HEK293 (cell line): ENCODE measurements around the gene TSC22D3.

Experiments
- CTCF ChIA-PET: fragments of 350-600 bp; formaldehyde crosslinking; extraction: SDS; loops from one replicate; lab custom pipeline; 2021; ENCODE audit warnings: antibody characterized with exemption; lab: Yijun Ruan, JAX
- POLR2A ChIA-PET: fragments of 300-600 bp; formaldehyde crosslinking; extraction: SDS; loops from one replicate; lab custom pipeline; 2020; ENCODE audit warnings: antibody characterized with exemption, inconsistent platforms; lab: Yijun Ruan, JAX
- H3K27ac ChIP-seq: fragments of 200-500 bp; sonication (Bioruptor generic); 2 replicates; pipeline ENCODE4 v1.5.1; 2014; ENCODE audit warnings: low read depth, low read length, control low read depth, inconsistent platforms; ENCODE audit errors: extremely low read depth
- H3K36me3 ChIP-seq, 2 experiments: fragments of 200-500 bp in 1 of 2; sonication (Bioruptor generic) in 1 of 2; 1 replicate in 1 of 2; 2 replicates in 1 of 2; pipeline ENCODE4 v1.5.1; 2014 to 2017; ENCODE audit warnings: inconsistent platforms in 2 of 2, low read length in 2 of 2; ENCODE audit not compliant: control insufficient read depth in 2 of 2, insufficient read depth in 1 of 2
- H3K4me1 ChIP-seq: fragments of 200-500 bp; sonication (Bioruptor generic); 2 replicates; pipeline ENCODE4 v1.5.1; 2014; ENCODE audit warnings: mild to moderate bottlenecking, low read length, inconsistent platforms; ENCODE audit not compliant: control insufficient read depth, insufficient read depth
- H3K4me3 ChIP-seq: 2 replicates; pipeline ENCODE4 v1.5.1; 2011; ENCODE audit warnings: low read depth, mild to moderate bottlenecking, control low read depth, low read length, moderate library complexity
- H3K9me3 ChIP-seq: fragments of 200-500 bp; sonication (Bioruptor generic); 2 replicates; pipeline ENCODE4 v1.5.1; 2014; ENCODE audit warnings: low read depth, low read length, inconsistent platforms; ENCODE audit not compliant: control insufficient read depth, insufficient read depth
- GLI4 ChIP-seq: fragments of 450-650 bp; formaldehyde crosslinking; IDR thresholded peaks from 2 replicates; pipeline ENCODE4 v1.5.1; 2016; ENCODE audit warnings: missing biosample characterization, missing genetic modification characterization
- GLIS1 ChIP-seq: fragments of 450-650 bp; formaldehyde crosslinking; IDR thresholded peaks from 2 replicates; pipeline ENCODE4 v1.5.1; 2016; ENCODE audit warnings: missing biosample characterization, missing genetic modification characterization
- GLIS2 ChIP-seq: fragments of 450-650 bp; formaldehyde crosslinking; IDR thresholded peaks from 2 replicates; pipeline ENCODE4 v1.5.1; 2016; ENCODE audit warnings: missing biosample characterization, missing genetic modification characterization
- KLF1 ChIP-seq: fragments of 450-650 bp; formaldehyde crosslinking; IDR thresholded peaks from 2 replicates; pipeline ENCODE4 v1.5.1; 2016; ENCODE audit warnings: missing biosample characterization, missing genetic modification characterization
- MEIS1 ChIP-seq: sonication (generic); formaldehyde crosslinking; IDR thresholded peaks from 2 replicates; pipeline ENCODE4 v1.8.1; 2022; ENCODE audit warnings: missing genetic modification reagents, mild to moderate bottlenecking, borderline replicate concordance
- OSR2 ChIP-seq: fragments of 450-650 bp; formaldehyde crosslinking; IDR thresholded peaks from 2 replicates; pipeline ENCODE4 v1.5.1; 2016; ENCODE audit warnings: missing biosample characterization, missing genetic modification characterization
- SALL2 ChIP-seq: fragments of 450-650 bp; formaldehyde crosslinking; IDR thresholded peaks from 2 replicates; pipeline ENCODE4 v1.5.0; 2017; ENCODE audit warnings: missing biosample characterization, mild to moderate bottlenecking, missing genetic modification characterization, borderline replicate concordance
- SP2 ChIP-seq: fragments of 450-650 bp; formaldehyde crosslinking; IDR thresholded peaks from 2 replicates; pipeline ENCODE4 v1.5.1; 2016; ENCODE audit warnings: missing biosample characterization, missing genetic modification characterization
- SP3 ChIP-seq: fragments of 450-650 bp; formaldehyde crosslinking; IDR thresholded peaks from 2 replicates; pipeline ENCODE4 v1.5.1; 2016; ENCODE audit warnings: missing biosample characterization, missing genetic modification characterization
- SP7 ChIP-seq: fragments of 450-650 bp; formaldehyde crosslinking; IDR thresholded peaks from 2 replicates; pipeline ENCODE4 v1.5.1; 2016; ENCODE audit warnings: missing biosample characterization, missing genetic modification characterization
- WT1 ChIP-seq: fragments of 450-650 bp; formaldehyde crosslinking; IDR thresholded peaks from 2 replicates; pipeline ENCODE4 v1.5.1; 2016; ENCODE audit warnings: missing biosample characterization, missing genetic modification characterization
- ZBTB17 ChIP-seq: fragments of 450-650 bp; formaldehyde crosslinking; IDR thresholded peaks from 2 replicates; pipeline ENCODE4 v1.5.1; 2016; ENCODE audit warnings: missing biosample characterization, missing genetic modification characterization
- ZBTB20 ChIP-seq: fragments of 450-650 bp; formaldehyde crosslinking; IDR thresholded peaks from 2 replicates; pipeline ENCODE4 v1.5.1; 2016; ENCODE audit warnings: missing biosample characterization, missing genetic modification characterization
- ZBTB6 ChIP-seq: fragments of 450-650 bp; formaldehyde crosslinking; IDR thresholded peaks from 2 replicates; pipeline ENCODE4 v1.5.1; 2017; ENCODE audit warnings: missing biosample characterization, missing genetic modification characterization
- ZEB2 ChIP-seq: fragments of 450-650 bp; formaldehyde crosslinking; IDR thresholded peaks from 2 replicates; pipeline ENCODE4 v1.5.1; 2016; ENCODE audit warnings: missing biosample characterization, missing genetic modification characterization
- ZFHX2 ChIP-seq: fragments of 450-650 bp; formaldehyde crosslinking; conservative IDR thresholded peaks from 2 replicates; pipeline ENCODE4 v1.5.1; 2016; ENCODE audit warnings: missing biosample characterization, missing genetic modification characterization
- ZFP37 ChIP-seq: fragments of 450-650 bp; formaldehyde crosslinking; IDR thresholded peaks from 2 replicates; pipeline ENCODE4 v1.5.1; 2016; ENCODE audit warnings: missing biosample characterization, missing genetic modification characterization
- ZFP41 ChIP-seq: fragments of 450-650 bp; formaldehyde crosslinking; IDR thresholded peaks from 2 replicates; pipeline ENCODE4 v1.5.1; 2016; ENCODE audit warnings: missing biosample characterization, missing genetic modification characterization, borderline replicate concordance
- ZNF140 ChIP-seq: fragments of 450-650 bp; formaldehyde crosslinking; IDR thresholded peaks from 2 replicates; pipeline ENCODE4 v1.5.1; 2016; ENCODE audit warnings: missing biosample characterization, missing genetic modification characterization
- ZNF341 ChIP-seq: fragments of 450-650 bp; formaldehyde crosslinking; IDR thresholded peaks from 2 replicates; pipeline ENCODE4; 2016; ENCODE audit warnings: low read depth, missing biosample characterization, missing genetic modification characterization
- ZNF366 ChIP-seq: fragments of 450-650 bp; formaldehyde crosslinking; conservative IDR thresholded peaks from 2 replicates; pipeline ENCODE4 v1.5.1; 2016; ENCODE audit warnings: missing biosample characterization, missing genetic modification characterization
- ZNF555 ChIP-seq: fragments of 450-650 bp; formaldehyde crosslinking; conservative IDR thresholded peaks from 2 replicates; pipeline ENCODE4 v1.5.1; 2017; ENCODE audit warnings: missing biosample characterization, mild to moderate bottlenecking, missing genetic modification characterization, inconsistent platforms
- ZNF561 ChIP-seq: fragments of 450-650 bp; IDR thresholded peaks from 2 replicates; pipeline ENCODE4 v1.5.1; 2018; ENCODE audit warnings: missing biosample characterization, missing genetic modification characterization, borderline replicate concordance
- ZNF571 ChIP-seq: fragments of 450-650 bp; formaldehyde crosslinking; IDR thresholded peaks from 2 replicates; pipeline ENCODE4 v1.5.0; 2017; ENCODE audit warnings: missing biosample characterization, missing genetic modification characterization
- ZNF600 ChIP-seq: fragments of 450-650 bp; formaldehyde crosslinking; IDR thresholded peaks from 2 replicates; pipeline ENCODE4 v1.5.1; 2016; ENCODE audit warnings: missing biosample characterization, missing genetic modification characterization
- ZNF623 ChIP-seq: fragments of 450-650 bp; formaldehyde crosslinking; IDR thresholded peaks from 2 replicates; pipeline ENCODE4 v1.5.1; 2016; ENCODE audit warnings: missing biosample characterization, missing genetic modification characterization
- ZNF660 ChIP-seq: fragments of 450-650 bp; IDR thresholded peaks from 2 replicates; pipeline ENCODE4 v1.5.1; 2018; ENCODE audit warnings: missing biosample characterization, mild to moderate bottlenecking, missing genetic modification characterization
- ZNF76 ChIP-seq: fragments of 450-650 bp; formaldehyde crosslinking; IDR thresholded peaks from 2 replicates; pipeline ENCODE4; 2016; ENCODE audit warnings: low read depth, missing biosample characterization, missing genetic modification characterization, borderline replicate concordance
- ZNF777 ChIP-seq: fragments of 450-650 bp; formaldehyde crosslinking; IDR thresholded peaks from 2 replicates; pipeline ENCODE4 v1.5.1; 2017; ENCODE audit warnings: missing biosample characterization, missing genetic modification characterization, borderline replicate concordance
- TF ChIP-seq, protein P1 (sequence below): fragments of 450-650 bp; formaldehyde crosslinking; IDR thresholded peaks from 2 replicates; pipeline ENCODE4 v1.5.1; 2016; ENCODE audit warnings: missing biosample characterization, missing genetic modification characterization
- TF ChIP-seq, protein P2 (sequence below): fragments of 450-650 bp; formaldehyde crosslinking; optimal IDR thresholded peaks from 2 replicates; pipeline ENCODE3; 2016; ENCODE audit warnings: missing biosample characterization, mild to moderate bottlenecking, missing genetic modification characterization
- TF ChIP-seq, protein P3 (sequence below): fragments of 450-650 bp; formaldehyde crosslinking; IDR thresholded peaks from 2 replicates; pipeline ENCODE4 v1.5.1; 2017; ENCODE audit warnings: missing biosample characterization, missing genetic modification characterization

Gene TSC22D3

DNA sequence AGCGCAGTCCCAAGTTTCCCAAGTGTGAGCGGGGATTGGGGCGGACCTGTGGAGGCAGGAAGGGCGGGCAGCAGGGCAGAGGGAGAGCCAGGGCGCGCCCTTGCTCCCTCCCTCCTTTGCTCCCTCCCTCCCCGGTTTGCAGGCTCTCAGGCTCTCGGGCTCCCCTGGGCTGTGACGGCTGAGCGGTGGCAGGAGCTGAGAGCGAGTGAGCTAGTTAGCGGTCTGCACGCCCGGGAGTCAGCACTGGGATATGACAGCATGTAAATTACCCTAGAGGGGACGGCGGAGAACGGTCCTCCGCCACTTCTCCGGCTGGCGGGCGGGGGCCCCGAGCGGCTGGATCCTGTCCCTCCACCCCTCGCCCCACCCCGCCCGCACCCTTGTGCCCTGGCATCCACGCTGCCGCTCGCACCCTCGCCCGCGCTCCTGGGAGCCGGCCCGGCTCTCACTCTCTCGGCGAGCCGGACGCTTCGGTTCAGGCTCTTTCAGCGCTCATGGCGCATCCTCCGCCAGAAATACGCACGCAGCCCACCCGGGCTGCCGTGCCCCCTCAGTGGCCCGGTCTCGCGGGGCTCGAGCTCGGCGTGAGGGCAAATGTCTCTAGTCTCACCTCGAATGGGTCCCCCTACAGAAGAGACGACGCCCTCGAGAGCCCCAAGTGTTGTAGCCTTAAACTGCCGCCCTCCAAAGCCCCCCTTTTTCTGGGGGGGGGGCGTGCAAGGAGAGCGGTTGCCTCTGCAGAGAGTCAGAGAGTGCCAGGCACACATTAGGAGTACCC is at the start of gene TSC22D3:
TSS of gene TSC22D3 (minus strand) at position 54 of the 778 bp plus-strand sequence. CDS start 368 bp downstream, outside the sequence.
- H3K27ac ChIP-seq = peak within 1 kb of the TSS; percentile 57
- POLR2A ChIA-PET = interaction anchor here (0.6 to 2.8 kb wide), 13 partner anchors 9 to 320 kb away, joined by 3 to 33 read pairs (median 4); partner anchors contain the start of gene PRPS1
- H3K4me1 ChIP-seq = peaks cover 3% of the 10 kb centered on the region; the same call in 1 of the 2 replicates
- H3K4me3 ChIP-seq = peak within 1 kb of the TSS; percentile 22
- no peaks in the 10 kb centered on the region for H3K36me3 ChIP-seq
- no peaks in the 10 kb centered on the region for H3K9me3 ChIP-seq
- CTCF ChIA-PET = interaction anchor here (0.6 to 7.3 kb wide), 18 partner anchors 8 to 882 kb away, joined by 3 to 155 read pairs (median 6); partner anchors contain the start of gene MID2
- TF ChIP-seq ZFHX2 (tag by site-specific recombination) (peak; percentile 67), WT1 (tag by site-specific recombination) (peak; percentile 87), ZNF660 (peak; percentile 48; the same call in 1 of the 2 replicates), SALL2 (tag by site-specific recombination) (no peak), SP2 (tag by site-specific recombination) (peak; percentile 81), ZNF600 (tag by site-specific recombination) (peak; percentile 97), ZNF623 (tag by site-specific recombination) (no peak), KLF1 (tag by site-specific recombination) (peak; percentile 88), ZNF561 (tag by site-specific recombination) (no peak), ZNF341 (tag by site-specific recombination) (peak; percentile 92), SP3 (peak; percentile 65), GLIS1 (tag by site-specific recombination) (peak; percentile 46), ZNF140 (tag by site-specific recombination) (no peak), ZEB2 (tag by site-specific recombination) (0 out of 2 replicates have a peak, but pooled peaks have one; percentile 41), ZBTB17 (tag by site-specific recombination) (peak; percentile 77), ZNF571 (tag by site-specific recombination) (no peak), GLI4 (tag by site-specific recombination) (no peak), ZFP37 (tag by site-specific recombination) (no peak), ZFP41 (tag by site-specific recombination) (no peak), GLIS2 (tag by site-specific recombination) (peak; percentile 71; the same call in 1 of the 2 replicates), ZNF555 (no peak), MEIS1 (CRISPR knock-in tag) (no peak), OSR2 (tag by site-specific recombination) (peak; percentile 78), ZBTB20 (peak; percentile 99), ZNF777 (tag by site-specific recombination) (no peak; the same call in 1 of the 2 replicates), ZNF76 (tag by site-specific recombination) (peak; percentile 32; the same call in 1 of the 2 replicates), SP7 (peak; percentile 44), ZNF366 (tag by site-specific recombination) (peak; percentile 82), ZBTB6 (tag by site-specific recombination) (peak; percentile 84)
- TF ChIP-seq, protein P1, sequence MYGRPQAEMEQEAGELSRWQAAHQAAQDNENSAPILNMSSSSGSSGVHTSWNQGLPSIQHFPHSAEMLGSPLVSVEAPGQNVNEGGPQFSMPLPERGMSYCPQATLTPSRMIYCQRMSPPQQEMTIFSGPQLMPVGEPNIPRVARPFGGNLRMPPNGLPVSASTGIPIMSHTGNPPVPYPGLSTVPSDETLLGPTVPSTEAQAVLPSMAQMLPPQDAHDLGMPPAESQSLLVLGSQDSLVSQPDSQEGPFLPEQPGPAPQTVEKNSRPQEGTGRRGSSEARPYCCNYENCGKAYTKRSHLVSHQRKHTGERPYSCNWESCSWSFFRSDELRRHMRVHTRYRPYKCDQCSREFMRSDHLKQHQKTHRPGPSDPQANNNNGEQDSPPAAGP (tag by site-specific recombination) = peak; percentile 66; the same call in 1 of the 2 replicates
- TF ChIP-seq, protein P2, sequence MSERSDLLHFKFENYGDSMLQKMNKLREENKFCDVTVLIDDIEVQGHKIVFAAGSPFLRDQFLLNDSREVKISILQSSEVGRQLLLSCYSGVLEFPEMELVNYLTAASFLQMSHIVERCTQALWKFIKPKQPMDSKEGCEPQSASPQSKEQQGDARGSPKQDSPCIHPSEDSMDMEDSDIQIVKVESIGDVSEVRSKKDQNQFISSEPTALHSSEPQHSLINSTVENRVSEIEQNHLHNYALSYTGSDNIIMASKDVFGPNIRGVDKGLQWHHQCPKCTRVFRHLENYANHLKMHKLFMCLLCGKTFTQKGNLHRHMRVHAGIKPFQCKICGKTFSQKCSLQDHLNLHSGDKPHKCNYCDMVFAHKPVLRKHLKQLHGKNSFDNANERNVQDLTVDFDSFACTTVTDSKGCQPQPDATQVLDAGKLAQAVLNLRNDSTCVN (tag by site-specific recombination) = peak; percentile 70
- TF ChIP-seq, protein P3, sequence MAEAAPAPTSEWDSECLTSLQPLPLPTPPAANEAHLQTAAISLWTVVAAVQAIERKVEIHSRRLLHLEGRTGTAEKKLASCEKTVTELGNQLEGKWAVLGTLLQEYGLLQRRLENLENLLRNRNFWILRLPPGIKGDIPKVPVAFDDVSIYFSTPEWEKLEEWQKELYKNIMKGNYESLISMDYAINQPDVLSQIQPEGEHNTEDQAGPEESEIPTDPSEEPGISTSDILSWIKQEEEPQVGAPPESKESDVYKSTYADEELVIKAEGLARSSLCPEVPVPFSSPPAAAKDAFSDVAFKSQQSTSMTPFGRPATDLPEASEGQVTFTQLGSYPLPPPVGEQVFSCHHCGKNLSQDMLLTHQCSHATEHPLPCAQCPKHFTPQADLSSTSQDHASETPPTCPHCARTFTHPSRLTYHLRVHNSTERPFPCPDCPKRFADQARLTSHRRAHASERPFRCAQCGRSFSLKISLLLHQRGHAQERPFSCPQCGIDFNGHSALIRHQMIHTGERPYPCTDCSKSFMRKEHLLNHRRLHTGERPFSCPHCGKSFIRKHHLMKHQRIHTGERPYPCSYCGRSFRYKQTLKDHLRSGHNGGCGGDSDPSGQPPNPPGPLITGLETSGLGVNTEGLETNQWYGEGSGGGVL (tag by site-specific recombination) = peak; percentile 93
